RWPE2 (cell line): ENCODE measurements around the gene M1AP.
A peak's percentile ranks its signal among the peaks of the same experiment; 100 is the strongest.

Source experiments
- ATAC-seq: fragments of 200-7000 bp; cut with Tn5 transposase; 3 replicates; pipeline ENCODE4 v1.9.1; 2021; ENCODE audit warnings: low read depth
- DNase-seq: peaks from one replicate; pipeline ENCODE4 v3.0.0-alpha.2; 2020; ENCODE audit warnings: low spot score
- H3K27ac ChIP-seq: fragments of 450-650 bp; 2 replicates; pipeline ENCODE4 v1.5.1; 2017; ENCODE audit warnings: mild to moderate bottlenecking; ENCODE audit not compliant: poor library complexity, severe bottlenecking
- H3K27me3 ChIP-seq: fragments of 250-450 bp; sonication (Bioruptor Pico); 2 replicates; pipeline ENCODE4 v1.5.1; 2021; ENCODE audit warnings: mild to moderate bottlenecking, moderate library complexity; ENCODE audit not compliant: insufficient read depth, poor library complexity, severe bottlenecking
- H3K36me3 ChIP-seq: fragments of 250-450 bp; sonication (Bioruptor Pico); 2 replicates; pipeline ENCODE4 v1.5.1; 2020; ENCODE audit warnings: low read depth, mild to moderate bottlenecking, moderate library complexity
- H3K4me1 ChIP-seq: fragments of 250-450 bp; sonication (Bioruptor Pico); 2 replicates; pipeline ENCODE4 v1.5.1; 2021; ENCODE audit warnings: mild to moderate bottlenecking, moderate library complexity; ENCODE audit not compliant: insufficient read depth, poor library complexity, severe bottlenecking
- H3K4me3 ChIP-seq: fragments of 250-450 bp; sonication (Bioruptor Pico); 2 replicates; pipeline ENCODE4 v1.5.1; 2021; ENCODE audit warnings: mild to moderate bottlenecking, moderate library complexity; ENCODE audit not compliant: severe bottlenecking
- H3K9me3 ChIP-seq: fragments of 250-450 bp; sonication (Bioruptor Pico); 2 replicates; pipeline ENCODE4 v1.5.1; 2021; ENCODE audit warnings: mild to moderate bottlenecking, moderate library complexity; ENCODE audit not compliant: severe bottlenecking
- CTCF ChIP-seq: fragments of 450-650 bp; IDR thresholded peaks from one replicate; pipeline ENCODE4 v1.5.1; 2017; ENCODE audit warnings: mild to moderate bottlenecking, moderate library complexity; ENCODE audit not compliant: poor library complexity, severe bottlenecking

Gene M1AP

GRCh38 chr2:74560591-74560990 lies 87.5 kb downstream of the M1AP start:
- Histone ChIP-seq H3K27me3 (no peaks in the 10 kb centered on the region), H3K4me3 (no peak overlapping the region), H3K27ac (peak overlapping the region; percentile 50), H3K4me1 (peaks cover 20% of the 10 kb centered on the region), H3K9me3 (no peaks in the 10 kb centered on the region), H3K36me3 (no peaks in the 10 kb centered on the region)
- ATAC-seq = peak; percentile 60; the same call in 2 of the 3 replicates
- DNase-seq = no peak
- TF ChIP-seq CTCF = no peak

DNA sequence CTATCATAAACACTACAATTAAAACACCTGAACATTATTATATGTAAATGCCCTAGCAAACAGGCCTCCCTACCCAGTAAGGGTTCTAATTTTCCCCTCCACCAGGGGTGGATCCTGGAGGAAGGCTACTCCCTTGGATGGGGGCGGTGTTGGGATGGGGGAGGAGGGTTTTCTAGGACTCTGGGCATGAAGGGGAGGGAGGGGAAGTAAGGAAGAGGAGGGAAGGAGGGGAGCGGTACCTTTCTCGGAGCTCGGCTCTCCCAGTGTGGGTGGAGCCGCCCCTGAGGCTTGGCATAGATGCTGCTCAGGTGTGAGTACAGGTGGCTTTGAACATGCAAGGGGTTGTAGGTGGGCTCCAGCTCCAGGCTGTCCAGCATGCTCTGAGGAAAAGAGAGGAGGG lies 88.2 kb downstream of the M1AP start:
- Histone ChIP-seq H3K27me3 (no peaks in the 10 kb centered on the region), H3K4me3 (no peak overlapping the region), H3K9me3 (no peaks in the 10 kb centered on the region), H3K4me1 (peaks cover 20% of the 10 kb centered on the region), H3K27ac (peak overlapping the region; percentile 50), H3K36me3 (no peaks in the 10 kb centered on the region)
- ATAC-seq (no peak), DNase-seq (no peak)
- TF ChIP-seq CTCF = no peak

GRCh38 chr2:74558284-74559230 lies 89.6 kb downstream of the M1AP start:
- H3K27ac ChIP-seq = no peak overlapping the region

DNA sequence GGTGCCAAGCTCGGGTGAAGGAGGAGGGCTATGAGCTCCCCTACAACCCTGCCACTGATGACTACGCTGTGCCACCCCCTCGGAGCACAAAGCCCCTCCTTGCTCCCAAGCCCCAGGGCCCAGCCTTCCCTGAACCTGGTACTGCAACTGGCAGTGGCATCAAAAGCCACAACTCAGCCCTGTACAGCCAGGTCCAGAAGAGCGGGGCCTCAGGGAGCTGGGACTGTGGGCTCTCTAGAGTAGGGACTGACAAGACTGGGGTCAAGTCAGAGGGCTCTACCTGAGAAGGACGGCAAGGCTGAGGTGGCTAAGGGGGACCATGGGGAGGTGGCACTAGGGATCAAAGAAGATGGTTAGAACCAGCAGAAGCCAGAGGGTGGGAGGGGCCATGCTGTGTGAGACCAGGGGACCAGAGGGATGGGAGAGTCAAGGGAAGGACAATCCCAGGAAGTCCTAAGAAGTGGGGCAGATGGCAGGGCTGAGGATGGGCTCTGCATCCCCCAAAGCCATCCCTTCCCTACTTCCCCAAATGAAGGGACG lies 91.2 kb downstream of the M1AP start:
- H3K36me3 ChIP-seq = no peaks in the 10 kb centered on the region
- TF ChIP-seq CTCF = no peak
- ATAC-seq (no peak), DNase-seq (no peak)
- no peaks in the 10 kb centered on the region for H3K9me3 ChIP-seq
- H3K4me1 ChIP-seq = peaks cover 11% of the 10 kb centered on the region
- H3K27me3 ChIP-seq = no peaks in the 10 kb centered on the region
- H3K27ac ChIP-seq = no peak overlapping the region
- no peak overlapping the region for H3K4me3 ChIP-seq

More at GRCh38 chr2:74558284-74559230, 89.6 kb downstream of the M1AP start:
- Histone ChIP-seq H3K27me3 (no peaks in the 10 kb centered on the region), H3K4me1 (peaks cover 11% of the 10 kb centered on the region), H3K36me3 (no peaks in the 10 kb centered on the region), H3K9me3 (no peaks in the 10 kb centered on the region), H3K4me3 (no peak overlapping the region)
- ATAC-seq (no peak), DNase-seq (no peak)
- no peak for TF ChIP-seq CTCF
